HEK293T (cell line): ENCODE data around the gene LSM6.

ENCODE experiments used
- CTCF ChIA-PET: fragments of 350-600 bp; formaldehyde crosslinking; extraction: SDS; loops from one replicate; lab custom pipeline; 2021; ENCODE audit warnings: antibody characterized with exemption, inconsistent platforms; lab: Yijun Ruan, JAX
- POLR2A ChIA-PET: fragments of 350-600 bp; formaldehyde crosslinking; extraction: SDS; loops from one replicate; lab custom pipeline; 2020; ENCODE audit warnings: antibody characterized with exemption, inconsistent platforms; lab: Yijun Ruan, JAX
- DNase-seq: peaks from one replicate; pipeline ENCODE4 v3.0.0; 2012; ENCODE audit warnings: mixed read lengths; ENCODE audit errors: extremely low spot score
- ARNT ChIP-seq: fragments of 450-650 bp; IDR thresholded peaks from 2 replicates; pipeline ENCODE4 v1.6.1; 2017; ENCODE audit warnings: mild to moderate bottlenecking
- BHLHE40 ChIP-seq: fragments of 450-650 bp; IDR thresholded peaks from 2 replicates; pipeline ENCODE4 v1.6.1; 2016; ENCODE audit warnings: mild to moderate bottlenecking, moderate library complexity, borderline replicate concordance
- CTBP1 ChIP-seq: fragments of 450-650 bp; IDR thresholded peaks from 2 replicates; pipeline ENCODE4 v1.6.1; 2016; ENCODE audit warnings: borderline replicate concordance
- ELF4 ChIP-seq: fragments of 450-650 bp; IDR thresholded peaks from 2 replicates; pipeline ENCODE4 v1.6.1; 2017; ENCODE audit warnings: antibody characterized with exemption
- FOXA1 ChIP-seq: fragments of 450-650 bp; IDR thresholded peaks from 2 replicates; pipeline ENCODE4 v1.6.1; 2016; ENCODE audit warnings: mild to moderate bottlenecking
- FOXK2 ChIP-seq: fragments of 450-650 bp; IDR thresholded peaks from 2 replicates; pipeline ENCODE4 v1.6.1; 2016; ENCODE audit warnings: mild to moderate bottlenecking
- FOXM1 ChIP-seq: fragments of 450-650 bp; IDR thresholded peaks from 2 replicates; pipeline ENCODE4 v1.6.1; 2017; ENCODE audit warnings: mild to moderate bottlenecking, borderline replicate concordance
- HDGF ChIP-seq: fragments of 450-650 bp; IDR thresholded peaks from 2 replicates; pipeline ENCODE4 v1.6.1; 2017; ENCODE audit warnings: antibody characterized with exemption, borderline replicate concordance
- L3MBTL2 ChIP-seq: fragments of 450-650 bp; conservative IDR thresholded peaks from 2 replicates; pipeline ENCODE4 v1.6.1; 2016; ENCODE audit warnings: mild to moderate bottlenecking
- LEF1 ChIP-seq: fragments of 450-650 bp; IDR thresholded peaks from 2 replicates; pipeline ENCODE4 v1.6.1; 2017; ENCODE audit warnings: mild to moderate bottlenecking, borderline replicate concordance
- NFRKB ChIP-seq: fragments of 450-650 bp; IDR thresholded peaks from 2 replicates; pipeline ENCODE4 v1.6.1; 2016; ENCODE audit warnings: mild to moderate bottlenecking, moderate library complexity
- SP1 ChIP-seq: fragments of 450-650 bp; IDR thresholded peaks from 2 replicates; pipeline ENCODE4 v1.6.1; 2017
- SUZ12 ChIP-seq: fragments of 450-650 bp; IDR thresholded peaks from 2 replicates; pipeline ENCODE4 v1.6.1; 2016; ENCODE audit warnings: mild to moderate bottlenecking
- TARDBP ChIP-seq: fragments of 450-650 bp; IDR thresholded peaks from 2 replicates; pipeline ENCODE4 v1.6.1; 2016
- ZNF384 ChIP-seq: fragments of 450-650 bp; IDR thresholded peaks from 2 replicates; pipeline ENCODE4 v1.6.1; 2016
- TF ChIP-seq, protein P1 (sequence below): fragments of 450-650 bp; IDR thresholded peaks from 2 replicates; pipeline ENCODE4 v1.6.1; 2016

LSM6 gene

GRCh38 chr4:146190456-146190855, 14.9 kb downstream of the LSM6 start:
- ChIA-PET CTCF (no interaction called here), POLR2A (no interaction called here)
- no peak for DNase-seq
- TF ChIP-seq L3MBTL2 (no peak), TARDBP (no peak), SUZ12 (no peak), CTBP1 (no peak), LEF1 (no peak), FOXK2 (no peak)

GRCh38 chr4:146191766-146192458, 16.4 kb downstream of the LSM6 start:
- ChIA-PET CTCF (interaction anchor here (1.3 kb wide), 1 partner anchor 10 kb away, joined by 3 read pairs; no protein-coding TSS in a partner anchor), POLR2A (no interaction called here)
- TF ChIP-seq FOXK2 = no peak
- TF ChIP-seq TARDBP = no peak
- TF ChIP-seq LEF1 = no peak
- TF ChIP-seq NFRKB = no peak
- TF ChIP-seq, protein P1, sequence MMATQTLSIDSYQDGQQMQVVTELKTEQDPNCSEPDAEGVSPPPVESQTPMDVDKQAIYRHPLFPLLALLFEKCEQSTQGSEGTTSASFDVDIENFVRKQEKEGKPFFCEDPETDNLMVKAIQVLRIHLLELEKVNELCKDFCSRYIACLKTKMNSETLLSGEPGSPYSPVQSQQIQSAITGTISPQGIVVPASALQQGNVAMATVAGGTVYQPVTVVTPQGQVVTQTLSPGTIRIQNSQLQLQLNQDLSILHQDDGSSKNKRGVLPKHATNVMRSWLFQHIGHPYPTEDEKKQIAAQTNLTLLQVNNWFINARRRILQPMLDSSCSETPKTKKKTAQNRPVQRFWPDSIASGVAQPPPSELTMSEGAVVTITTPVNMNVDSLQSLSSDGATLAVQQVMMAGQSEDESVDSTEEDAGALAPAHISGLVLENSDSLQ = no peak
- TF ChIP-seq FOXM1 = no peak
- no peak for TF ChIP-seq SUZ12
- no peak for TF ChIP-seq ELF4
- TF ChIP-seq HDGF = no peak
- DNase-seq = peak; percentile 12

- no peak for TF ChIP-seq HDGF
- TF ChIP-seq L3MBTL2 = no peak
- no peak for TF ChIP-seq BHLHE40
- POLR2A ChIA-PET = no interaction called here
- CTCF ChIA-PET = no interaction called here
- no peak for DNase-seq
Measured at GRCh38 chr4:146193628-146194027, 18.1 kb downstream of the LSM6 start.

DNA sequence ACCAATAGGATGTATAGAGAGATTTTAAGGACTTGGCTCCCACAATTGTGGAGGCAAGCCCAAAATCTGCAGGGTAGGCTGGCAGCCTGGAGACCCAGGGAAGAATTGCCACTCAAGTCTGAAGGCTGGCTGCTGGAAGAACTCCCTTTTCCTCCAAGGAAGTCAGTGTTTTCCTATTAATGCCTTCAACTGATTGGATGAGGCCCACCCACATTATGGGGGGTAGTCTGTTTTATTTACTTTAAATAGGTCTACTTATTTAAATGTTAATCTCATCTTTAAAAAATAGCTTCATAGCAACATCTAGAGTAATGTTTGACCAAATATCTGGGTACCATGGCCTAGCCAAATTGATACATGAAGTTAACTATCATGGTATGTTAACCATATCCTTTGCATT, 18.7 kb downstream of the LSM6 start:
- CTCF ChIA-PET = no interaction called here
- no peak for TF ChIP-seq SP1
- no peak for TF ChIP-seq TARDBP
- TF ChIP-seq SUZ12 = no peak
- no peak for TF ChIP-seq L3MBTL2
- TF ChIP-seq ZNF384 = no peak
- no peak for TF ChIP-seq NFRKB
- TF ChIP-seq ARNT = no peak
- TF ChIP-seq, protein P1 = no peak
- no peak for TF ChIP-seq LEF1
- TF ChIP-seq HDGF = no peak
- no peak for TF ChIP-seq BHLHE40
- TF ChIP-seq ELF4 = no peak
- no peak for TF ChIP-seq FOXA1
- TF ChIP-seq FOXK2 = no peak
- no peak for TF ChIP-seq CTBP1
- TF ChIP-seq FOXM1 = no peak
- POLR2A ChIA-PET = no interaction called here
- no peak for DNase-seq

DNA sequence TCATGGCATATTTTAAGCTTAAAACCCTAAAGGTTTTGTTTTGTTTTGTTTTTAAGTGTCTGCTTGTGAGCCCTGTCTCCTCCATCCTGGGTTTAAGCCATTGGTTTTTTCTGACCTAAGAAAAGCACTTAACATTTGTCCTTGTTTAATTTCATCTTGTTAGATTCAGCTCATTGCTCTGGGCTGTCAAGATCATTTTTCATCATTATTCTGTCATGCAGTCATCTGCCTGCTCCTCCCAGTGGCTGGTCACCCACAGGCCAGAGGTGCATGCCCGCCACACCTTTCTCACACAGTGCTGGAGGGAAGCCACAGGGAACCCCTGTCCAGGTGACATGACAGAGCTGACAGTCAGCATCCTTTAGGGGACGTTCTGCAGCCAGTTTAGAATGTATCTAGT, 27.1 kb downstream of the LSM6 start:
- DNase-seq = no peak
- ChIA-PET CTCF (interaction anchor here (0.6 kb wide), 1 partner anchor 19 kb away, joined by 5 read pairs; no protein-coding TSS in a partner anchor), POLR2A (no interaction called here)
- TF ChIP-seq ZNF384 (no peak), NFRKB (no peak), SUZ12 (no peak), HDGF (no peak), FOXM1 (no peak), ARNT (no peak), ELF4 (no peak), L3MBTL2 (no peak), FOXK2 (no peak), FOXA1 (no peak), TARDBP (no peak), LEF1 (no peak), BHLHE40 (no peak)
- TF ChIP-seq, protein P1 = no peak

DNA sequence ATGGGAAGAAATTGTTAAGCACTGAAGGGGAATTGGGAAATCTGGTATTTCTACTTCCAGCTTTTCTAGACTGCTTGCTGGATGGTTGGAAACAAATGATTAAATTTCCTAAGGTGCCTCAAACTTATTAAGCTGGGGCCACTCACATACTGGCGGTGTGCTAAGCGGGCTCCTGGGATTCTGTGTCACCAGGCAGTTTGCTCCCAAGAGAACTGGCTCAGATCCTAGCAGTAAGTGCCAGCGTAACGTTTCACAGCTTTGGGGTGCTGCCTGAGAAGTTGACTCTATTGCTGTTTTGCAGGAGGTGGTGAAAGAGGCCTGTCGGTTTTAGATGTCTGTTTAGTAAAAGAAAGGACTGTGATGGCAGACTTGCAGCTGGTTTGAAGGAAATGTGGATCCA, 31.9 kb downstream of the LSM6 start:
- no peak for DNase-seq
- TF ChIP-seq CTBP1 (no peak), ELF4 (no peak), FOXK2 (no peak), FOXA1 (no peak), HDGF (no peak), FOXM1 (no peak), L3MBTL2 (no peak), ARNT (no peak)
- ChIA-PET POLR2A (no interaction called here), CTCF (no interaction called here)

- POLR2A ChIA-PET = no interaction called here
- DNase-seq = no peak
- TF ChIP-seq HDGF (no peak), L3MBTL2 (no peak), LEF1 (no peak), NFRKB (no peak), SP1 (no peak), CTBP1 (no peak), FOXM1 (no peak), ARNT (no peak), TARDBP (no peak), FOXK2 (no peak), BHLHE40 (no peak), SUZ12 (no peak), FOXA1 (no peak), ZNF384 (no peak), ELF4 (no peak)
- TF ChIP-seq, protein P1 = no peak
- CTCF ChIA-PET = no interaction called here
Measured at GRCh38 chr4:146210890-146211289, 35.4 kb downstream of the LSM6 start.
